ENCODE measurements around the gene SNED1.

The SNED1 gene

DNA sequence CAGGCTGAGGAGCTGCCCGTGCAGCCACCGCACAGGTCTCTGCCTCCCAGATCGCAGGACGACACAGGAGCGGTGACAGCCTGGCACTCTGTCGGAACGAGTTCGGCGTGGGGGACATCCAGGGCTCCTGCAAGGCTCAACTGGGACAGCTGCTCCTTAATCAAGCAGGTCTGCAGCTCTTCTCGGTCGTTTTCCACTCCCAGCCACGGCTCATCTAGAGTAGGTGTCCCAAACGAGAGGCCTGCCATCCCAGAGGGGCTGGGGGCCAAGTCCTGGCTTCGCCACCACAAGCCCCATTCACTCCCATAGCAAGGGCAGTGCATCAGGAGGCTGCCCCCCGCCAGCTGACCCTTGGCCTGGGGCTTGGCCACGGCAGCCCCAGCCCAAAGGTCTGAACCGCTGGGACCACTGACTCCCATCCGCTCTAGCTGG lies 128.4 kb downstream of the SNED1 start:
- H3K27ac ChIP-seq (ENCODE audit: low read depth, low read length) = no peak overlapping the region
- no peaks in the 10 kb centered on the region for H3K9me3 ChIP-seq (ENCODE audit: control insufficient read depth, insufficient read depth, low read depth, low read length)
- H3K4me3 ChIP-seq (ENCODE audit: low read depth, low read length) = no peak overlapping the region
- H3K27me3 ChIP-seq (ENCODE audit: control insufficient read depth, insufficient read depth, low read length) = no peaks in the 10 kb centered on the region
- H3K36me3 ChIP-seq (ENCODE audit: control insufficient read depth, insufficient read depth, low read length) = peaks cover 54% of the 10 kb centered on the region
- no peak overlapping the region for H3K9ac ChIP-seq (ENCODE audit: low read length)
- H3K4me1 ChIP-seq (ENCODE audit: control insufficient read depth, insufficient read depth, low read length) = no peaks in the 10 kb centered on the region

DNA sequence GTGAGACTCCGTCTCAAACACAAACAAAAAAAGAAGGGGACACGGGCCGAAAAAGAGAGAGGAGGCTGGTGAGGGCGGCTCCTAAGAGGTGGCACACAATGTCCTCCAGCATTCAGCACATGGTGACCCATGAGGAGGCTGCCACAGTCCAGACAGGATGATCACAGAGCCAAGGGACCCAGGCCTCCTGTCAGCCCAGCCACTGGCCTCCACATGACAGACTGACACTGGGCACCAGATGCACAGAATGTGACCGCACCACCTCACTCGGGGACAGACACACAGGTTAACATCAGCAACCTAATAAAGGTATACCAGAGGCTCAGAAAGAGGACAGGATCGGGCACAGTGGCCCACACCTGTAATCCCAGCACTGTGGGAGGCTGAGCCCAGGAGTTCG lies 129.8 kb downstream of the SNED1 start:
- no peaks in the 10 kb centered on the region for H3K9me3 ChIP-seq (ENCODE audit: control insufficient read depth, insufficient read depth, low read depth, low read length)
- H3K4me3 ChIP-seq (ENCODE audit: low read depth, low read length) = no peak overlapping the region
- no peaks in the 10 kb centered on the region for H3K4me1 ChIP-seq (ENCODE audit: control insufficient read depth, insufficient read depth, low read length)
- H3K36me3 ChIP-seq (ENCODE audit: control insufficient read depth, insufficient read depth, low read length) = peaks cover 53% of the 10 kb centered on the region
- H3K27me3 ChIP-seq (ENCODE audit: control insufficient read depth, insufficient read depth, low read length) = no peaks in the 10 kb centered on the region
- H3K9ac ChIP-seq (ENCODE audit: low read length) = no peak overlapping the region
- H3K27ac ChIP-seq (ENCODE audit: low read depth, low read length) = no peak overlapping the region

DNA sequence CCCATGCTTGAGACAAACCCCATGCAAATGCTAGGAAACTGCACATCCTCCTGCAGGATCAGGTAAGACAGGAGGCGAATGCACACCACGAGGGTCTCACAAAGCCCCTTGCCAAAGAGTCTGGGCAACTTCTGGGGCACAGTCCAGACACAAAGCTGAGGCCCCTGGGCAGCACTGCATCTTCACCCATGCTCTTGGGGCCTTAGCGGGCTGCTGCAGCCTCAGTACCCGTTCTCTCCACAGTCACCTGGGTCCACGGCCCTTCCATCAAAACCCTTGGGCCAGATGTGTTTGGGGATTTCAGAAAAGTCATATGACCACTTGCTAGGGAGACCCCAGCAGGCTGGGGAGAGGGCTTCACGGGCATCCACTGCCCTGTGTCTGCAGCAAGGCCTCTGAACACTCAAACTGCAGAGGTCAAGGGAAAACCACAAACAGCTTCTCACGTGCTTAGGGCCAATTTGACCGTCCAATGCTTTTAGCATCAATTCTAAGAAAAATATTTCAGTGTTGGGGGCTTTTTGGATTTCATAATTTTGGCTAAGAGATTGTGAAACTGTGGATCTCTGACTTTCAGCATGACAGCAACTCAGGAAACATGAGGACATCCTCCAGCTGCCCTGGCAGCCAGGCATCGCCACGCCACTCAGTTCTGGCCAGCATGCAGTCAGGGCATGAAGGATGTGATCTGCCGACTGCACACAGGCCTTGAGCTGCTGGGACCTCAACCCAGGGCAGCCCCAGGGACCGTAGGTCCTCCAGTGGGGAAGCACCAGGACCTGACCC lies 130.9 kb downstream of the SNED1 start:
- Histone ChIP-seq H3K27me3 (ENCODE audit: control insufficient read depth, insufficient read depth, low read length) (no peaks in the 10 kb centered on the region), H3K4me3 (ENCODE audit: low read depth, low read length) (no peak overlapping the region), H3K9ac (ENCODE audit: low read length) (no peak overlapping the region), H3K4me1 (ENCODE audit: control insufficient read depth, insufficient read depth, low read length) (no peaks in the 10 kb centered on the region), H3K9me3 (ENCODE audit: control insufficient read depth, insufficient read depth, low read depth, low read length) (no peaks in the 10 kb centered on the region), H3K27ac (ENCODE audit: low read depth, low read length) (no peak overlapping the region), H3K36me3 (ENCODE audit: control insufficient read depth, insufficient read depth, low read length) (peaks cover 48% of the 10 kb centered on the region)

DNA sequence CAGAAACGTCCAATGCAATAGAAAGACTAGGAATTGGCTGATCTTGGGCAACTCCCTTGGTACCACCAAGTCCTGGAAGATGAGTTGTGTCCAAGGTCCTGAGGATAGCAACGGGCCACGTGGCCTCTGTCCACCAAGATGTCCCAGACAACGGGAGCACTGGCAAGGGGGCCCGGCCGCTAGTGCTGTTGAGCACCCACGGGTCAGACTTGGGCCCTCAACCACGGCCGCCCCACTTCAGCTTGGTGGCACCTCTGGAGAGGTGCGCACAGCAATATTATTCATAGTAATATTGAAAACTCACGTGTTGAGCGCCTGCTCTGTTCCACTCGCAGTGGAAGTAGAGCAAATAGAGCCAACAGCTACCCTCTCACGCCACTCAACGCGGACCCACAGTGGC lies 131.9 kb downstream of the SNED1 start:
- no peaks in the 10 kb centered on the region for H3K9me3 ChIP-seq (ENCODE audit: control insufficient read depth, insufficient read depth, low read depth, low read length)
- H3K36me3 ChIP-seq (ENCODE audit: control insufficient read depth, insufficient read depth, low read length) = peaks cover 53% of the 10 kb centered on the region
- H3K27me3 ChIP-seq (ENCODE audit: control insufficient read depth, insufficient read depth, low read length) = no peaks in the 10 kb centered on the region
- H3K9ac ChIP-seq (ENCODE audit: low read length) = no peak overlapping the region
- no peaks in the 10 kb centered on the region for H3K4me1 ChIP-seq (ENCODE audit: control insufficient read depth, insufficient read depth, low read length)
- no peak overlapping the region for H3K27ac ChIP-seq (ENCODE audit: low read depth, low read length)
- no peak overlapping the region for H3K4me3 ChIP-seq (ENCODE audit: low read depth, low read length)

DNA sequence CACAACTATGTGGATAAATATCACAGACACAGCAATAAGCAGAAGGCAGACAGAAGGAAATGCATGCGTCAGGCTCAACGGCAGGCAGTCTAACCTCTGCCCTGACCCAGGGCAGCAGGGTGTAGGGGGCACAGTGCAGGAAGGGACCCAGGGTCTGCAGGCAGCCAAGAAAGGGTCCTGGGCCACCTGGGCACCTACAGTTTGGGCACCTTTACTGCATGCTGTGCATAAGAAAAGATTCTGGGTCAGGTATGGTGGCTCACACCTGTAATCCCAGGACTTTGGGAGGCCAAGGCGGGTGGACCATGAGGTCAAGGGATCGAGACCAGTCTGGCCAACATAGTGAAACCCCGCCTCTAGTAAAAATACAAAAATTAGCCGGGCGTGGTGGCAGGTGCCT lies 133.1 kb downstream of the SNED1 start:
- H3K4me3 ChIP-seq (ENCODE audit: low read depth, low read length) = no peak overlapping the region
- H3K9me3 ChIP-seq (ENCODE audit: control insufficient read depth, insufficient read depth, low read depth, low read length) = no peaks in the 10 kb centered on the region
- H3K36me3 ChIP-seq (ENCODE audit: control insufficient read depth, insufficient read depth, low read length) = peaks cover 54% of the 10 kb centered on the region
- H3K27ac ChIP-seq (ENCODE audit: low read depth, low read length) = no peak overlapping the region
- no peak overlapping the region for H3K9ac ChIP-seq (ENCODE audit: low read length)
- H3K27me3 ChIP-seq (ENCODE audit: control insufficient read depth, insufficient read depth, low read length) = no peaks in the 10 kb centered on the region
- no peaks in the 10 kb centered on the region for H3K4me1 ChIP-seq (ENCODE audit: control insufficient read depth, insufficient read depth, low read length)

DNA sequence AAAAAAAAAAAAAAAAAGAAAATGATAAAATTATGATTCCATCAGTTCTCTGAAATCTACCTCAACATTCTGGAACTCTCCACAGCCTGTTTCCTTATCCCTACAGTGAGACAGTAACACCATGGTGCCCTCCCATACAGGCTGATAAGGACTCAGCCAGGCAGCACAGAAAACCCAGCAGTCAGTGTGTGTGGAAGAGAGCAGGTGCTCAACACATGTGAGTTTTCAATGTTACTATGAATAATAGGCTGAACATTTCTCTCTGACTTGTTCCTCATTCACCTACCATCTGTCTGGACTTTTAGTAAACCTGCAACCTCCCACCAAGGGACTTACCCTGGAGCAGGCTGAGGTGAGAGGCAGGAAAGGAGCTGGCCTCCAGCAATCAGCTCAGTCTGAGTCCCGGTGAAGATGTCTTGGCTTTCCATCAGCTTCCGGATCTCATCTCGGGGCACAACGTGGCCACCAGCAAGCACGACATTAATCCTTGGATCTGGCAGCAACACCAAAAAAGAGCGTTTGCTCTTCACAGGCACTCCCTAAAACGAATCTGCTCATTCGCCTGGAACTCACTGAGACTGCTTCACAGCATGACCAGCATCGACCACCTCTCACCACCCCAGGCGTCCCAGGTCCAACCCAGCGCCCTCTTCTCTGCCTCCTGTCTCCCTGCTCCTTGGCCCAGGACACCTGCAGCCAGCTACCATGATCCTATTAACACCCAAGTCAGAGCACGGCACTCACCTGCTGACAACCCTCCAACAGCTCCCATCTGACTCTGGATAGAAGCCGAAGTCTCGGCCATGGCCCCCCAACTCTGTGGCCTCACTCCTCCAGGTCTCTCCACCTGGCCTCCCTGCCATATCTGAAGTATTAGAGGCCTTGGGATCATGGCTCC lies 134.4 kb downstream of the SNED1 start:
- no peak overlapping the region for H3K4me3 ChIP-seq (ENCODE audit: low read depth, low read length)
- H3K4me1 ChIP-seq (ENCODE audit: control insufficient read depth, insufficient read depth, low read length) = no peaks in the 10 kb centered on the region
- no peaks in the 10 kb centered on the region for H3K9me3 ChIP-seq (ENCODE audit: control insufficient read depth, insufficient read depth, low read depth, low read length)
- H3K9ac ChIP-seq (ENCODE audit: low read length) = no peak overlapping the region
- H3K36me3 ChIP-seq (ENCODE audit: control insufficient read depth, insufficient read depth, low read length) = peaks cover 59% of the 10 kb centered on the region
- H3K27me3 ChIP-seq (ENCODE audit: control insufficient read depth, insufficient read depth, low read length) = no peaks in the 10 kb centered on the region
- no peak overlapping the region for H3K27ac ChIP-seq (ENCODE audit: low read depth, low read length)

DNA sequence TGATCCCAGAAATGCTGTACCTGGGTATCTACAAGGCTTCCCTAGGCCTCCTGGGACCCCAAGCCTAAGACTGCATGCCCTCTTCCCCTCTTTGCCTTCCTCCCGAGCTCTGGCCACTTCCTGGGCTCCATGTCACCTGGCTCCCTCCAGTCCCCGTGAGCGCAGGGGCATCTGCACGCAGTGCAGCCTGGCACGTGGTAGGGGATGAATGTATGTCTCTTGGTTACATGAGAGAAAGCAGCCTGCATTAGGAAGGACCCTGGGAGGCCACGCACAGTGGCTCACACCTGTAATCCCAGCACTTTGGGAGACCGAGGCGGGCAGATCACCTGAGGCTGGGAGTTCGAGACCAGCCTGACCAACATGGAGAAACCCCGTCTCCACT lies 135.0 kb downstream of the SNED1 start:
- H3K4me1 ChIP-seq (ENCODE audit: control insufficient read depth, insufficient read depth, low read length) = no peaks in the 10 kb centered on the region
- no peaks in the 10 kb centered on the region for H3K27me3 ChIP-seq (ENCODE audit: control insufficient read depth, insufficient read depth, low read length)
- H3K36me3 ChIP-seq (ENCODE audit: control insufficient read depth, insufficient read depth, low read length) = peaks cover 65% of the 10 kb centered on the region
- H3K9ac ChIP-seq (ENCODE audit: low read length) = no peak overlapping the region
- H3K9me3 ChIP-seq (ENCODE audit: control insufficient read depth, insufficient read depth, low read depth, low read length) = no peaks in the 10 kb centered on the region
- H3K27ac ChIP-seq (ENCODE audit: low read depth, low read length) = no peak overlapping the region
- no peak overlapping the region for H3K4me3 ChIP-seq (ENCODE audit: low read depth, low read length)

DNA sequence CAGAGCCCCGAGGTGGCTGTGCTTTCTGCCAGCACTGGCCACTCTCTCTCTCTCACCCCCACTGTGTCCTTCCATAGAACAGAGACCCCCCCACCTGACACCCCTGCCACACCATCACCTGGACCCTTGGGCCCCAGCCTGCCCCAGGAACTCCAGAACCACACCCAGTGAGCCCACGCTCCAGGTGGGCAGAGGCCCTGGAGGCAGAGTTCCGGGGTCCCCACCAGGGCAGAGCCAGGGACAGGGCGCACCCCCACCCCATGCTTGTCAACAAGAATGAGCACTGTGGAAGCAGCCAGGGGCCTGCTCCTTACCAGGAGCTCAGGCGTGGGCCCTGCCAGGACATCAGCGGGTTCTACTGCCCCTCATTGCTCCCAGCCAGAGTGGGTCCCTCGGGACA lies 136.3 kb downstream of the SNED1 start:
- no peaks in the 10 kb centered on the region for H3K9me3 ChIP-seq (ENCODE audit: control insufficient read depth, insufficient read depth, low read depth, low read length)
- peaks cover 75% of the 10 kb centered on the region for H3K36me3 ChIP-seq (ENCODE audit: control insufficient read depth, insufficient read depth, low read length)
- no peak overlapping the region for H3K27ac ChIP-seq (ENCODE audit: low read depth, low read length)
- H3K9ac ChIP-seq (ENCODE audit: low read length) = no peak overlapping the region
- H3K4me1 ChIP-seq (ENCODE audit: control insufficient read depth, insufficient read depth, low read length) = no peaks in the 10 kb centered on the region
- no peaks in the 10 kb centered on the region for H3K27me3 ChIP-seq (ENCODE audit: control insufficient read depth, insufficient read depth, low read length)
- H3K4me3 ChIP-seq (ENCODE audit: low read depth, low read length) = no peak overlapping the region

DNA sequence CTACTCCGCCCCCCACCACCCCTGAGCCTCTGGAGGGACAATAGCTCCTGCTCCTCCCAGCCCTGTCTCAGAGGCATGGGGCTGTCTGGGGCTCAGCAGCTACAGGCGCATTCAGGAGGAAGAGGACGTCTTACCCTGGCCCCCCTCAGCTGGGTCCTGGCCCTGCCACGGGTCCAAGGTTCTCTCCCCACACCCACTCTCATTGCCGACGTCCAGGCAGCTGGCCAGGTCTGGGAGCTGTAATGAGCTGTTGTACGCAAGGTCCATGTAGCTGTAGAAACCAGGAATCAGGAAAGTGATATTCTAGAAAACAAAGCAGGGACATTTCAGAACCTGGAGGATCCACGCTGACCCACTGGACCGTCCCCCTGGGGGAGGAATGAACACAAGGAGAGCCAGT lies 137.3 kb downstream of the SNED1 start:
- no peak overlapping the region for H3K27ac ChIP-seq (ENCODE audit: low read depth, low read length)
- H3K9ac ChIP-seq (ENCODE audit: low read length) = no peak overlapping the region
- no peaks in the 10 kb centered on the region for H3K27me3 ChIP-seq (ENCODE audit: control insufficient read depth, insufficient read depth, low read length)
- H3K4me3 ChIP-seq (ENCODE audit: low read depth, low read length) = no peak overlapping the region
- peaks cover 76% of the 10 kb centered on the region for H3K36me3 ChIP-seq (ENCODE audit: control insufficient read depth, insufficient read depth, low read length)
- no peaks in the 10 kb centered on the region for H3K9me3 ChIP-seq (ENCODE audit: control insufficient read depth, insufficient read depth, low read depth, low read length)
- no peaks in the 10 kb centered on the region for H3K4me1 ChIP-seq (ENCODE audit: control insufficient read depth, insufficient read depth, low read length)

DNA sequence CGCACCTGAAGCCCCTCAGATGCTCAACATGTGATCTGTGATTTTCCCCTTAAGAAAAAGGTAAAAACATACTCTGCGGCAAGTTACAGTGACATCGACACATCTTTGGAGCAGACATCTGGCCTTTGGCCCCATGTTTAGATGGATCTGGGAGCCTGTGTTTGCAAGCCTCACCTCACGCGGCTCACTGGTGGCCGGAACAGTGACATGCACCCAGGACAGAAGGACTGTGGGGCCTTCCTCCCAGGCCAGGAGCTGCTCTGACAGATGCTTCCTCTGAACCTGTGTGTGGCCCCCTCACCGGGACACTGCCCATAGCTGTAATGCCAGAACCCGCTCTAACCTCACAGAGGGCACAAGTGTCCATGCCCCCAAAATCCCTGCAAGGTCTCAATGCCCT lies 137.8 kb downstream of the SNED1 start:
- Histone ChIP-seq H3K27ac (ENCODE audit: low read depth, low read length) (no peak overlapping the region), H3K36me3 (ENCODE audit: control insufficient read depth, insufficient read depth, low read length) (peaks cover 78% of the 10 kb centered on the region), H3K9me3 (ENCODE audit: control insufficient read depth, insufficient read depth, low read depth, low read length) (no peaks in the 10 kb centered on the region), H3K4me1 (ENCODE audit: control insufficient read depth, insufficient read depth, low read length) (no peaks in the 10 kb centered on the region), H3K27me3 (ENCODE audit: control insufficient read depth, insufficient read depth, low read length) (no peaks in the 10 kb centered on the region), H3K9ac (ENCODE audit: low read length) (no peak overlapping the region), H3K4me3 (ENCODE audit: low read depth, low read length) (no peak overlapping the region)

DNA sequence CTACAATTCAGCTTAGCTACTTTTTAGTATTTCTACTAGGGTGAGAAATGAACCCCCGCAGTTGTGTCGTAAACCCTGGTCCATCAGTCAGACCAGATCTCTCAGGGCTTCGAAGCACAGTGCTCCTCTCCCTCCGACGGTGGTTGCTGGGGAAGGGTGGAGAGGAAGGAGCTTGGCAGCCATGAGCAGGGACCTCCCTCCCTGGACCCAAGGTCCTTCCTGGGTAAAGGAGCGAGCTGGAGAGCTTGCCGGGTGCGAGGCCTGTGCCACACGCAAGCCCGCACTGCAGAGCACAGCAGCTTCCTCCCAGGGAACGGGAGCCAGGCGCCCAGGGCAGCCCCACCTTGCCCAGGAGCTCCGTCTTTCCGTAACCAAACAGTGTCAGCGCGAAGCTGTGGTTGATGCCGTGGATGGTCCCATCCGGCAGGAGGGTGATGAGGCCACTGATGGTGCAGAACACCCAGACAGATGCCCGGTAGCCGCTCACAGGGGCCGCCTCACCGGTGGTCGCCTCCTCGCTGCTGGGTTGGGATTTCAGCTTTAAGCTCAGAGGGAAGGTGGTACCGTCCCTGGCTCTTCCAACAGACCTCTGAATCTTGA lies 138.3 kb downstream of the SNED1 start:
- no peak overlapping the region for H3K4me3 ChIP-seq (ENCODE audit: low read depth, low read length)
- H3K27ac ChIP-seq (ENCODE audit: low read depth, low read length) = no peak overlapping the region
- peaks cover 76% of the 10 kb centered on the region for H3K36me3 ChIP-seq (ENCODE audit: control insufficient read depth, insufficient read depth, low read length)

More for the DNA sequence above, 138.3 kb downstream of the SNED1 start:
- no peak overlapping the region for H3K9ac ChIP-seq (ENCODE audit: low read length)
- H3K4me1 ChIP-seq (ENCODE audit: control insufficient read depth, insufficient read depth, low read length) = no peaks in the 10 kb centered on the region
- H3K27me3 ChIP-seq (ENCODE audit: control insufficient read depth, insufficient read depth, low read length) = no peaks in the 10 kb centered on the region
- H3K9me3 ChIP-seq (ENCODE audit: control insufficient read depth, insufficient read depth, low read depth, low read length) = no peaks in the 10 kb centered on the region

Data from HUES6 (cell line).